Islet of Langerhans (tissue), 1 donor: ENCODE measurements around the gene GNPDA2.
A peak's percentile ranks its signal among the peaks of the same experiment; 100 is the strongest.

Source experiments
- FAIRE-seq: peaks from one replicate; lab custom pipeline; 2011; peaks lifted over from hg19 to GRCh38; lab: Jason Lieb, UNC

GNPDA2 gene

DNA sequence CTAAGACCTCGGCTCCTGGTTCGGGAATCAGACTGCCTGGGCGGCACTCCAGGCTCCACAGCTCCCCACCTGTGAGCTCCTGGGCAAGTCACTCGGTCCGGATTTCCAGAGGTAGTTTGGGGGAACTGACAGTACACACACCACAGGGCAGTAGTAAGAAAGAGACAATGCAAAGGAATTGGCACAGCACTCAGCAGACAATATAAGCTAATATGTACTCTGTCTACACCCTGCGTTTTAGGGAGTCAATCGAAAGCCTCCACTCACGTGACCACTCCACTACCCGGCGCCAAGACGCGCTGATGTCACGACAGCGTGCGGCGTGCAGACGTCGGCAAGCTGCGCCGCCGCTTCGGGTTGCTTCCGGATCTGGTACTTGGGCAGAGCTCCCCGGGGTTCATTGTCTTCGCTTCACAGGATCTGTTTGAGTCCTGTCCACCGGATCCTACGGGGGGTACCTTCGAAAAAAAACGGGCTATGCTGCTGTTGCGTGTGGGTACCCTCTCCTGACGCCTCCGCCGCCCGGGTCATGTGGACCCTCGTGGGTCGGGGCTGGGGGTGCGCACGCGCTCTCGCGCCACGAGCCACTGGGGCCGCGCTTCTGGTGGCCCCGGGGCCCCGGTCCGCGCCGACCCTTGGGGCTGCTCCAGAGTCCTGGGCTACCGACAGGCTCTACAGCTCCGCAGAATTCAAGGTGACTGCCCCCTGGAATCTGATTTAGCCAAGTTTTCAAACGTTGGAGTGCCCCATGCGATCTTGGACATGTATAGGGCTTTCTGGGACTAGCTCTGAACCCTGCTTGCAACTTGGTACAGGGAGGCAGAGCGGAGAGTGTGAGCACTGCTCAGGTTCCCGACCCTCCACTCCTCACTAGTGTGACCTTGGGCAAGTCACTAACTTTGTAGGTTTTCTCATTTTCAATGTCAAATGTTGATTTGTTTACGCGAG, 48.0 kb downstream of the GNPDA2 start, which contains the start of gene GUF1:
Gene GUF1 (plus strand): TSS at position 327 of the 948 bp plus-strand sequence. CDS start 203 bp downstream, at position 530.
- peak; percentile 69 for FAIRE-seq

DNA sequence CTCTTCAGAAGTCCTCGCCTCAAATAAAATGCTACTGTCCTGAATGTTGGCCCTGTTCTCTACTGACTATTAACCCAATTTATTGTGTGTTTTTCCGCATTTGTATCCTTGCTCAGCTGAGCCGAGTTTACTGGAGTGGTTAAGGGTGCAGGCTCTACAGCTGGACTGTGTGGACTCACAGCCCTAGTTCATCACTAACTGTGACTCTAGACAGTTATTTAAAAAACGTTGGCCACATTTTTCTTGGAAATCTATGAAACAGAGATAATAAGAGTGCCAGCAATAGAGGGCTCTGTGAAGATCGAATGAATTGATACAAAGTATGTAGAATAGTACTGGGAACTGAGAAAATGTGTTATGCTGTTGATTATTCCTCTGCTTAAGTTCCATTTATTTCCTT, 51.0 kb downstream of the GNPDA2 start:
- FAIRE-seq = no peak

DNA sequence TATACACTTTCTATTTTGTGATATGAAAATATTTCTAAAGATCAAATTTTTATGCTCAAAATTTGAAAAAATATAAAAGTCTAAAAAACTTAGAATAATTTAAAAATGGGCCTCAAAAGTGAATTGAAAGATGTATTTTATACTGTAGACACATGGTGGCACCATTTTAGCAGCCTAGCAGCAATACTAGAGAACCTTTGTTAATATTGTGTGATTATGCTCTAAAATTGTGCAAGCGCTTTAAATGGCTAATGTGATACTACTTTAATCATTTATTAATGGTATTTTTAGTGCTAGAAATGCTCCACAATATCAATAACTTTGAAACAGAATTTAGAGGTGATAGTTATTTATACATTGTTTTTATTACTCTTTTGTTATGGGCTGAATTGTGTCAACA, 51.9 kb downstream of the GNPDA2 start:
- no peak for FAIRE-seq

DNA sequence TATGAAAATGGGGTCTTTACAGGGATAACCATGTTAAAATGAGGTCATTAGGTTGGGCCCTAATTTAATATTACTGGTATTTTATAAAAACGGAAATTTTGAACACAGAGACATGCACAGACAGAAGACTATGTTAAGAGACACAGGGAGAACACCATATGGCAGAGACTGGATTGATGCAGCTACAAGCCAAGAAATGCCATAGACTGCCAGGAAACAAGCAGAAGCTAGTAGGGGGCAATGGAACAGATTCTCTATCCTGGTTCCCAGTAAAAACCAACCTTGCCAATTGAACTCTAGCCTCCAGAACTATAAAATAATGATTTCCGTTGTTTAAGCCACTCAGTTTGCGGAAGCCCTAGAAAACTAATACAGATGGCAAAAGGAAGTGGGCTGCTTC, 54.7 kb downstream of the GNPDA2 start:
- FAIRE-seq = no peak

DNA sequence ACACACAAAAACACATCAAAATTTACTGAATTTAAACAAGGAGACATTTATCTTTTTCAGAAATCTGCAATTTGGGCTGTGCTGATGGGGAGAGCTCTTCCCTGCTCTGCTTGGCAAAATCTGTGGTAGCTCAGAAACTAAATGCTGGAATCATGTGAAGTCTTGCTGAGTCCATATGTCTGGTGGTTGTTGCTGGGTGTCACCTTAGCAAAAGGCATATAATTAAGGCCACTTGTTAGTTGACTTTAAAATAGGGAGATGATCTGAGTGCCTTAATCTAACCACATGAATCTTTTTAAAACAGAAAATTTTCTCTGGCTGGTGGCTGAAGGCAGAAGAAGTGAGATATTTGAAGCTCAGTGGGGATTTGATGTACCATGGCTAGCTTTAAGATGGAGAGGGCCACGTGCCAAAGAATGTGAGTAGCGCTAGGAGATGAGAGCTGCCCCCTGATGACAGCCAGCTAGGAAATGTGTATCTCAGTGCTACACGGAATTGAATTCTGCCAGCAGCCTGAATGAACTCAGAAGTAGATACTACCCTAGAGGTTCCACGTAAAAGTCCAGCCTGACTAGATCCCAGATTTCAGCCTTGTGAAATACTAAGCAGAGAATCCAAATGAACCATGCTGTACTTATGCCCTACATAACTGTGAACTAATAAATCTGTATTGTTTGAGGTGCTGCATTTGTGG, 55.7 kb downstream of the GNPDA2 start:
- no peak for FAIRE-seq

DNA sequence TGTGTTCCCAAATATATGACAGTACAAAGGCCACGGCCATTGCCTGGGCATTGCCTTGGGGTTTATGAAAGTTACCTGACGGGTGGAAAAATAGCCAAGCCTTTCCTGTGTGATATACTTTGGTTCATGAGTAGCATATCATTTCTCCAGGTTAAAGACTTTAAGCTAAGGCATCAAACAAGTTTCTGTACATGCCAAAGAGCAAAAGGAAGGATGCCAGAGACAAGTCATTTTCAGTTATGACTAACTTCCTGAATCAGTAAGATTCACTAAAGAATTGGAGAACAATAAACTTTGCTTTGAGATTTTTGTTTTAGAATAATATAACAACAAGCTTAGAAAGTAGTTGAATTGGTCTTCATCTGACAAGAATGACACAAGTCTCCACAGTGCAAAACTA, 57.8 kb downstream of the GNPDA2 start:
- FAIRE-seq = no peak

DNA sequence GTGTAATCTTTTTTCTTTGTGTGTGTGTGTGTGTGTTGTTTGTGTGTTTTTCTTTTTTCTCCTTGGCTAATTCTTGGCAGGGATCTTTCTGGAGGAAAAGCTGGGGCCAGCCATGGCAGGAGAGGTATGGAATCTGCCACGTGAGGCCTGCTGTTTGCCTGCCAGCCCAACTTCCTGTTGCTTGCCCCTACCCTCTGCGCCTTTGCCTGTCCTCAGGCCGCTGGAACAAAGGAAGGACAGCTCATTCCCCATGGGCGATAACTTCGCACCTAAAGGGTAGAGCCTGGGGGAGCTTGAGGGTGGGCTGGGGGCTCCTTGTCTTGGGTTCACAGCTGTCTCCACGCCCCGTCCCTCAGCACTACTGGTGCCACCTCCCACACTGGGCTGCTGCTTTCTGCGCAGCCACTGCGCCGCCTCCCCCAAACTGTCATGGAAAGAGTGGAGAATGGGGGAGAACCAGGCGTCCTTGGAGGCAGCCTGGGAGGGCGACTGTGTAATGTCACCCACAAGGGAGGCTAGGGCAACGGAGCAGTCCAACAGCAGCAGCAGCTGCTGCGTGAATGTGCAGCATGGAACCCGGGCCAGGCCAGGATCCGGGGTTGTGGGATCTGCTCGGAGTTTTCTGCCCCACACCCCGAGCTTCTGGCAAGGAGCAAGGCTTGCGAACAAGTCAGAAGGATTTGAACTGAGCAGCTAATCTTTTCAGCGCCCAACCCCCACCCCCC, 62.7 kb downstream of the GNPDA2 start:
- no peak for FAIRE-seq

DNA sequence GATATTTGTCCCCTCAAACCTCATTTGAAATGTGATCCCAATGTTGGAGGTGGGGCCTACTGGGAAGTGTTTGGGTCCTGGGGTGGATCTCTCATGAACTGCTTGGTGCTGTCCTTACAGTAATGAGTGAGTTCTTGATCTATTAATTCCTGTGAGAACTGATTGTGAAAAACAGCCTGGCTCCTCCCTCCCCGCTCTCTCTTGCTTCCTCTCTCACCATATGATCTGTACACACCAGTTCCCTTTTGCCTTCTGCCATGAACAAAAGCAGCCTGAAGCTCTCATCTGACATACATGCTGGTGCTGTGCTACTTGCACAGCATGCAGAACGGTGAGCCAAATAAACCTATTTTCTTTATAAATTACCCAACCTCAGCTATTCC, 63.7 kb downstream of the GNPDA2 start:
- FAIRE-seq = no peak

DNA sequence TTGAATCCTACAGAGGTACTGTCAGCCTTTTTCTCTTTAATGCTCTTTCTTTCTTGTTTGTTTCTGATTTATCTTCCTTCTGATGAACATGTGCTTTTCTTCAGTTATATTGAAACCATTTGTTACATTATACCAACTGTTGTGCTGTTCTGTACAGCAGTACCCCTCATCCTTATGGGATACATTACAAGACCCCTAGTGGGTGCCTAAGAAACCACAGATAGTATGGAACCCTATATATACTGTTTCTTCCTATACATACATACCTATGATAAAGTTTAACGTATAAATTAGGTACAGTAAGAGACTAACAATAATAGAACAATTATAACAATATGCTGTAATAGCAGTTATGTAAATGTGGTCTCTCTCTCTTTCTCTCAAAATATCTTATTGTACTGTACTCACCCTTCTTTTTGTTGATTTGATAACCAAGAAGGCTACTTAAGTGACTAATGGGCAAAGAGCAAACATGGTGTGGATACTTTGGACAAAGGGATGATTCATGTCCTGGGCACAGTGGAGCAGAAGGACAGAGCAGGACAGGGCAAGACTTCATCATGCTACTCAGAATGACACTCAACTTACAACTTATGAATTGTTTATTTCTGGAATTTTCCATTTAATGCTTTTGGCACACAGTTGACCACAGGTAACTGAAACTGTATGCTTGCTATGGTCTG, 64.3 kb downstream of the GNPDA2 start:
- FAIRE-seq = no peak

DNA sequence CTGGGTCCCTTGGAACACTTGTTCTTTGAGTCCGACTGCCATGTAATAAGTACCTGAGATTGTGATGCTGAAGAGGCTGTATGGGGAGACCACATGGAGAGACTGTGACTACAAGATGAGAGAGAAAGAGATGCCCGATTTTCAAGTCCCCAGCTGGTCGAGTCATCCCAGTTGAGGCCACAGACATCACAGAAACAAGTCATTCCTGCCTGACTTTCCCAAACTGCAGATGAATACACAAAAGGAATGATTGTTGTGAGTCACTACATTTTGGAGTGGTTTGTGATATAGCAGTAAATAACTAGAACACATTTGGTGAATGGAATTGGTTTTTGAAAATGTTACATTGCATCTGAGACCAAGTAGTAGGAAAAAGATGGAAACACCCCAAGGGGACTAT, 66.0 kb downstream of the GNPDA2 start:
- no peak for FAIRE-seq

DNA sequence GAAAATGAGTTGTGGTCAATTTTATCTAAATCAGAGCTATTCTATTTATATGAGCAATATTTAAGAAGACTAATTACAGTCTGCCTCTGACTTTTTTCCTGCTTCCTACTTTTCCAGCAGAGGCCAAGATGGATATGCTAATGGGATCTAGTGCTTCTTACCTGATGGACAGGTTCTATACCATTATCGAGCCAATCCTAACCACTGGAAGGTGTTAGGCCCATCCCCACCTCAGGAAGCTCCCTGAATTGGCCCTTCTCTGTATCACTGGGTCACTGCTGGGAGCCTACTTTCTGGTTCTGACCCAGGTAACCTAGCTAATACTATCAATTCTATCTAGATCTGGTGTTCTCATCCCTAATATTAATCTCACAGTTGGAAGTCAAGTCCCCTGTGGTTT, 74.4 kb downstream of the GNPDA2 start:
- FAIRE-seq = no peak
